HEK293 (cell line): ENCODE results near the gene PRSS3.

ENCODE experiments used
- ATF2 ChIP-seq: fragments of 450-650 bp; formaldehyde crosslinking; IDR thresholded peaks from 2 replicates; pipeline ENCODE4 v1.5.1; 2016; ENCODE audit warnings: missing biosample characterization, missing genetic modification characterization, low read depth
- GLI4 ChIP-seq: fragments of 450-650 bp; formaldehyde crosslinking; IDR thresholded peaks from 2 replicates; pipeline ENCODE4 v1.5.1; 2016; ENCODE audit warnings: missing biosample characterization, missing genetic modification characterization
- TF ChIP-seq, protein P1 (sequence below): fragments of 450-650 bp; formaldehyde crosslinking; IDR thresholded peaks from 2 replicates; pipeline ENCODE4 v1.5.1; 2016; ENCODE audit warnings: missing biosample characterization, missing genetic modification characterization, borderline replicate concordance
- TF ChIP-seq, protein P2 (sequence below): fragments of 450-650 bp; formaldehyde crosslinking; IDR thresholded peaks from 2 replicates; pipeline ENCODE4 v1.5.1; 2016; ENCODE audit warnings: missing biosample characterization, missing genetic modification characterization

- TF ChIP-seq, protein P1, sequence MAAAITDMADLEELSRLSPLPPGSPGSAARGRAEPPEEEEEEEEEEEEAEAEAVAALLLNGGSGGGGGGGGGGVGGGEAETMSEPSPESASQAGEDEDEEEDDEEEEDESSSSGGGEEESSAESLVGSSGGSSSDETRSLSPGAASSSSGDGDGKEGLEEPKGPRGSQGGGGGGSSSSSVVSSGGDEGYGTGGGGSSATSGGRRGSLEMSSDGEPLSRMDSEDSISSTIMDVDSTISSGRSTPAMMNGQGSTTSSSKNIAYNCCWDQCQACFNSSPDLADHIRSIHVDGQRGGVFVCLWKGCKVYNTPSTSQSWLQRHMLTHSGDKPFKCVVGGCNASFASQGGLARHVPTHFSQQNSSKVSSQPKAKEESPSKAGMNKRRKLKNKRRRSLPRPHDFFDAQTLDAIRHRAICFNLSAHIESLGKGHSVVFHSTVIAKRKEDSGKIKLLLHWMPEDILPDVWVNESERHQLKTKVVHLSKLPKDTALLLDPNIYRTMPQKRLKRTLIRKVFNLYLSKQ (tag by site-specific recombination): no peak
- no peak for TF ChIP-seq GLI4
- TF ChIP-seq, protein P2, sequence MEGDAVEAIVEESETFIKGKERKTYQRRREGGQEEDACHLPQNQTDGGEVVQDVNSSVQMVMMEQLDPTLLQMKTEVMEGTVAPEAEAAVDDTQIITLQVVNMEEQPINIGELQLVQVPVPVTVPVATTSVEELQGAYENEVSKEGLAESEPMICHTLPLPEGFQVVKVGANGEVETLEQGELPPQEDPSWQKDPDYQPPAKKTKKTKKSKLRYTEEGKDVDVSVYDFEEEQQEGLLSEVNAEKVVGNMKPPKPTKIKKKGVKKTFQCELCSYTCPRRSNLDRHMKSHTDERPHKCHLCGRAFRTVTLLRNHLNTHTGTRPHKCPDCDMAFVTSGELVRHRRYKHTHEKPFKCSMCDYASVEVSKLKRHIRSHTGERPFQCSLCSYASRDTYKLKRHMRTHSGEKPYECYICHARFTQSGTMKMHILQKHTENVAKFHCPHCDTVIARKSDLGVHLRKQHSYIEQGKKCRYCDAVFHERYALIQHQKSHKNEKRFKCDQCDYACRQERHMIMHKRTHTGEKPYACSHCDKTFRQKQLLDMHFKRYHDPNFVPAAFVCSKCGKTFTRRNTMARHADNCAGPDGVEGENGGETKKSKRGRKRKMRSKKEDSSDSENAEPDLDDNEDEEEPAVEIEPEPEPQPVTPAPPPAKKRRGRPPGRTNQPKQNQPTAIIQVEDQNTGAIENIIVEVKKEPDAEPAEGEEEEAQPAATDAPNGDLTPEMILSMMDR (tag by site-specific recombination): no peak
- TF ChIP-seq ATF2 (tag by site-specific recombination): no peak
Measured at GRCh38 chr9:33800886-33801285, 5.5 kb downstream of the PRSS3 start.
